ENCODE data around the gene RPL13.

The RPL13 gene

GRCh38 chr16:89519881-89520280 lies 40.6 kb upstream of the RPL13 start:
- TF ChIP-seq FOXP2 (optimal IDR thresholded peaks at IDR 0.05; ENCODE audit: borderline replicate concordance, extremely low read depth, extremely low read length, insufficient read depth), result no peak
- TF ChIP-seq POLR2AphosphoS5 (IDR thresholded peaks at IDR 0.05; ENCODE audit: low read depth, low read length), result no peak
- no peak for TF ChIP-seq TAF1 (IDR thresholded peaks at IDR 0.05; ENCODE audit: borderline replicate concordance, insufficient read depth, low read length)
- TF ChIP-seq REST (IDR thresholded peaks at IDR 0.05; ENCODE audit: insufficient read depth in 1 of 2, low read depth in 2 of 2, low read length in 2 of 2), result no peak
- TF ChIP-seq SIN3A (IDR thresholded peaks at IDR 0.05; ENCODE audit: borderline replicate concordance, insufficient read depth, low read length), result no peak

GRCh38 chr16:89522287-89522686 lies 38.2 kb upstream of the RPL13 start:
- TF ChIP-seq SIN3A (IDR thresholded peaks at IDR 0.05; ENCODE audit: borderline replicate concordance, insufficient read depth, low read length), result no peak
- no peak for TF ChIP-seq POLR2AphosphoS5 (IDR thresholded peaks at IDR 0.05; ENCODE audit: low read depth, low read length)
- no peak for TF ChIP-seq REST (IDR thresholded peaks at IDR 0.05; ENCODE audit: insufficient read depth in 1 of 2, low read depth in 2 of 2, low read length in 2 of 2)
- no peak for TF ChIP-seq TAF1 (IDR thresholded peaks at IDR 0.05; ENCODE audit: borderline replicate concordance, insufficient read depth, low read length)
- no peak for TF ChIP-seq FOXP2 (optimal IDR thresholded peaks at IDR 0.05; ENCODE audit: borderline replicate concordance, extremely low read depth, extremely low read length, insufficient read depth)

GRCh38 chr16:89523680-89524344 lies 36.7 kb upstream of the RPL13 start:
- TF ChIP-seq FOXP2 (optimal IDR thresholded peaks at IDR 0.05; ENCODE audit: borderline replicate concordance, extremely low read depth, extremely low read length, insufficient read depth) (no peak), REST (IDR thresholded peaks at IDR 0.05; ENCODE audit: insufficient read depth in 1 of 2, low read depth in 2 of 2, low read length in 2 of 2) (no peak), POLR2AphosphoS5 (IDR thresholded peaks at IDR 0.05; ENCODE audit: low read depth, low read length) (no peak), TAF1 (IDR thresholded peaks at IDR 0.05; ENCODE audit: borderline replicate concordance, insufficient read depth, low read length) (no peak), SIN3A (IDR thresholded peaks at IDR 0.05; ENCODE audit: borderline replicate concordance, insufficient read depth, low read length) (no peak)

- TF ChIP-seq TAF1 (IDR thresholded peaks at IDR 0.05; ENCODE audit: borderline replicate concordance, insufficient read depth, low read length), result no peak
- TF ChIP-seq FOXP2 (optimal IDR thresholded peaks at IDR 0.05; ENCODE audit: borderline replicate concordance, extremely low read depth, extremely low read length, insufficient read depth), result no peak
- TF ChIP-seq REST (IDR thresholded peaks at IDR 0.05; ENCODE audit: insufficient read depth in 1 of 2, low read depth in 2 of 2, low read length in 2 of 2), result no peak
- no peak for TF ChIP-seq SIN3A (IDR thresholded peaks at IDR 0.05; ENCODE audit: borderline replicate concordance, insufficient read depth, low read length)
- no peak for TF ChIP-seq POLR2AphosphoS5 (IDR thresholded peaks at IDR 0.05; ENCODE audit: low read depth, low read length)
Observed at GRCh38 chr16:89525146-89525913, 35.2 kb upstream of the RPL13 start.

Measured in PFSK-1 (cell line).